HG02588 (cell line): ENCODE data around the gene LRFN4.

Experiments
- ATAC-seq: cut with Tn5 transposase; IDR thresholded peaks from one replicate; pipeline ENCODE4 v1.9.1; 2021; ENCODE audit warnings: mild to moderate bottlenecking, moderate library complexity; ENCODE audit not compliant: unreplicated experiment

Gene LRFN4

DNA sequence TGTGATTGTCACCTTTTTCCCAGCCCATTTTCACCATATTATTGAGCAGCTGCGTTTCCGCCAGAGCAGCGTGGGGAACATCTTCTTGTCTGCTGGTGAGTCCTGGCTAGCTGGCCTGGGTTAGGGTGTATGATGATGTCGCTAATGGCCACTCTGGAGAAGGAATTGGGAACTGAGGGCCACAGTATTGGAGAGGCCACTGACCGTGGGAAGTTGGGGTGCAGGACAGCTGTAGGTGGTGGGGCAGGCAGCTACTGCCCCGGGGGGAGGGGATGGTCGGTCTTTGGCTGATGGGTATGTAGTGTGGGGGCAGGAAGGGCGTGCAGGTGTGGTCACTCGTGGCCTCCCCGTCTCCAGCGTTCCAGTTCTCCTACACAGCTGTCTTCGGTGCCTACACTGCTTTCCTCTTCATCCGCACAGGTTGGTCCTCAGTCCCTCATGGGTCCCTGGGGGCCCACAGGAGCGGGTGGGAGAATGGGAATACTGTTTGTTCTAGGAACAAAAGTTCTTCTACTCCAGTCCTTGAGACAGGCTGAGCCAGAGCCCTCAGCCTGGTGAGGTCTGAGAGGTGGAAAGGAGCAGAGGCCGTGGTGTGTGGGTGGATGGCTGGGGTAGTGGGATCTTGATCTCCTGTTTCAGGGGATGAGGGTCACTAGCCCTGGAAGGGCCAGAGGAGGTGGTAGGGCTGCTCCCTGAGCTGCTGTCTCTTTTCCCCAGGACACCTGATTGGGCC, 11.6 kb upstream of the LRFN4 start:
- ATAC-seq, result no peak

DNA sequence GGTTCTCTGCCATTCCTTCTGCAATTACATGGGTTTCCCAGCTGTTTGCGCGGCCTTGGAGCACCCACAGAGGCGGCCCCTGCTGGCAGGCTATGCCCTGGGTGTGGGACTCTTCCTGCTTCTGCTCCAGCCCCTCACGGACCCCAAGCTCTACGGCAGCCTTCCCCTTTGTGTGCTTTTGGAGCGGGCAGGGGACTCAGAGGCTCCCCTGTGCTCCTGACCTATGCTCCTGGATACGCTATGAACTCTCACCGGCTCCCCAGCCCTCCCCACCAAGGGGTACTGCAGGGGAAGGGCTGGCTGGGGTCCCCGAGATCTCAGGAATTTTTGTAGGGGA, 11.0 kb upstream of the LRFN4 start:
- no peak for ATAC-seq

DNA sequence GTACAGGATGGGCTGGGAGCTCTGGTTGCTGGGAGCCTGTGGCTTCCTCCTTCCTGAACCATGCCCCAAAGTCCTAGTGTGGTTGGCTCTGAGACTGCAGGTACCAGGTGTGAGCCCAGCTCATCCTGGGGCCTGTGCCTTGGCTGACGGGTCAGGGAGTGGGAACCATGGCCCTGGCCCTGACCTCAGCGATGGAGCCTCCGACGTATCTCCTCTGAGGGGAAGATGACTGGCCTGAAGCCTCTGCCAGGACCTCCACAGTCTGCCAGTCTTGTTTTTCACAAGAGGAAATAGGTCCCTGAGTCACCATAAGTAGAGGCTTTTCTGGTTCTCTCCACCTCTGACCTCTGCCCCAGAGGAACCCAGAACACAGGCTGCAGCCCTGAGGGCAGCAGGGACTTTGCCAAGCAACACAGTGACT, 10.2 kb upstream of the LRFN4 start:
- no peak for ATAC-seq

DNA sequence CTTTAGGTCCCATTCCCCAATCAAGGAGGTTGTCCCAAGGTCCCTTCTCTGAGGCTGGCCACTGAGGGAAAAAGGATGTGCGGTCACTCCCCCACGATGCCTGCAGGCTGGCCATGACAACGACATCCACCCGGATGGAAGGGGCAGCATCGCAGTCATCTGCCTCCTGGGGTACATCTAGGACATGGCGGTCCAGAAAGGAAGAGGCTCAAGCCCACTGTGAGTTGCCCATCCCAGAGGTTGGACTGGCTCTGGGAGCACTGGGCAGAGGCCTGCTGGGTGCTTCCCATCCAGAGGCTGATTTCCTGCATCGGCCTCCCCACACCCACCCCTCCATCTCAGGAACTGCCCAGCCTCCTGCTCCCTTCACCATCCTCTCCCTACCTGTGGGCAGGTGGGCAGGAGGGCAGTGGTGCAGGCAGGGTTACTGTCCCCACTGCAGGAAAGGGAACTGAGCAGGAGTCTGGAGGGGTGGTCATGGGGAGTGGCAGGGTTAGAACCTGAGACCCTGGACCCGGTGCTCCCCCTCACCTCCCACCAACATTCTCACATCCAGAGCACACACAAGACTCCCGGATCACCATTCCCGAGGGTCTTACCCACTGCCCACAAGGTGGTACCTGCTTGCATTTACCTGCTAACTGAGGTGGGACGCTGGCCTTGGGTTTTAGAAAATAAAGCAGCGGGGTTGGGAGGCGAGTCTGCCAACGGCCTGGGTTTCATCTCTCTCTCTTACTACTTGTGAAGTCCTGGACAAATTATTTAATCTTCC, 9.2 kb upstream of the LRFN4 start:
- ATAC-seq, result no peak

DNA sequence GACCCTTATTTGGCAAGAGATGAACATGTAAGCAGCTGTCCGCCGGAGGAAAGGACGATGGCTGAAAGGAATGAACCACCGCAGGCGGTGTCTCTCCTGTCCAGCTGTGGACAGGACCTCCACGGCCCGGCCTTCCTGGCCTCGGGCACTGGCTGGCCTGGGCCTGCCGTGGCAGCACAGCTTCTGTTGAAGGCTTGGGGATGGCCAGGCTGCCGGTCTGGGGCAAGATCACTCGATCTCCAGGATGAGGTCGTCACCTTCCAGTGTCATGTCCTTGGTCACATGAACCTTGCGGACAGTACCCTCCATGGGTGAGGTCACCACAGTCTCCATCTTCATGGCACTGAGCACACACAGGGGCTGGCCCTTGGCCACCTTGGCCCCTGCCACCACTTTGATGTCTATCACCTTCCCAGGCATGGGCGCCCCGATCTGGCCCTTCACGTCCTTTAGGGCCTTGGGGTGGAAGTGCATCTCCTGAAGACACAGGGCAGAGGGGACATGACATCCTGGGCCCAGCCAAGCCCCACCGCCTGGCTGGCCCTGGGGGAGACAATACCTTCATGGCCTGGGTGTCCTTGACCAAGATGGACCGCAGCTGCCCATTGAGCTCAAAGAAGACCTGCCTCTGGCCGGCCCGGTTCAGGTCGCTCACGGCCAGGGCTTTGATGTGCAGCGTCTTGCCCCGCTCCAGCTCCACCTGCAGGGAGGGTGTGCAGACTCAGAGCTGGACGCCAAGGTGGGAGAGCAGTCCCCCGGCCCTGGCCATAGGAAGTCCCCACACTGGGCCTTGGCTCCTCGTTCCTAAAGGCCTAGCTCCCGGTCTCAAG, 8.0 kb upstream of the LRFN4 start:
- ATAC-seq, result no peak

DNA sequence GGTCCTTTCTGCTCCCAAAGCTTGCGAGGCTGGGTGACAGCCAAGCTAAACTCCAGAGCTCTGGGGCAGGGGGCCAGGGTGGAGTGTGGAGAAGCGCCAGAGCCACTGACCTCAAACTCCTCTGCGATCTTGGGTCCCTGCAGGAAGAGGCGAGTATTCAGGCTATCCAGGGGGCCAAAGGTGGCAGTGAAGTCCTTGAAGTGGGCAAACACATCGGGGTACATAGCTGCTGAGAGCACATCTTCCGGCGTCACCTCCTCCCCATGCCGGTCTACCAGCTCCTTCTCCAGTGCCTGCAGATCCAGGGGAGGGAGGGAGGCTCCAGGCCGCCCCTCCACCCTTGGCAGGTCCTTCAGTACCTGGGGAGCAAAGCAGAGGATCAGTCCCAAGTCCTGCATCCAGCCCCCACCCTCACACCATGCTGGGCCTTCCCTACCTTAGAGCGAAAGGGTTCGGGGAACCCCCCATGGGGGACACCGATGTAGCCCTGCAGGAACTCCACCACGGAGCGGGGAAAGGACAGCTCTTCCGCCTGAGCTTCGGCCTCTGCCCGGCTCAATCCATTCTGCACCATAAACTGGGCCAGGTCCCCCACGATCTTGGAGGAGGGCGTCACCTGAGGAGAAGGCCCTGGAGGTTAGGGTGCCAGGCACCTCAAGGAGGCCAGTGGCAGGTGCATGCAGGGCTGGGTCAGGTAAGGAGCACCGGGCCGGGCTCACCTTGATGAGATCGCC, 7.2 kb upstream of the LRFN4 start:
- no peak for ATAC-seq

GRCh38 chr11:66850235-66850587, 6.7 kb upstream of the LRFN4 start:
- ATAC-seq, result no peak

- ATAC-seq, result no peak
Observed at GRCh38 chr11:66850588-66851238, 6.2 kb upstream of the LRFN4 start.

DNA sequence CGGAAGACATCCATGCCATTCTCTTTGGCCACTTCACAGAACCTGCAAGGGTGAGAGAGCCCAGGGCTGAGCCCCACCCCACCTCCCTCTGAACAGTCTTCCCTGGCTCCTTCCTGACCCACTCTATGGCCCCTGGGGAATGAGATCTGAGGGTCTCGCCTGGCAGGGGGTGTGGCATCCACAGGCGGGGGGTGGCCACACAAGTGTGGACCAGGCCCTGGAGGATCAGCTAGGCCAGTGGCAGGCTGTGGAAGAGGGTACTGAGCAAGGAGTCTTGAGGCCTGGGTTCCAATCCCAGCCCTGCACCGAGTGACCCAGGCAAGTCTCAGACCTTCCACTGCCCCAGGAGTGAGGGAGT, 5.6 kb upstream of the LRFN4 start:
- ATAC-seq, result no peak

DNA sequence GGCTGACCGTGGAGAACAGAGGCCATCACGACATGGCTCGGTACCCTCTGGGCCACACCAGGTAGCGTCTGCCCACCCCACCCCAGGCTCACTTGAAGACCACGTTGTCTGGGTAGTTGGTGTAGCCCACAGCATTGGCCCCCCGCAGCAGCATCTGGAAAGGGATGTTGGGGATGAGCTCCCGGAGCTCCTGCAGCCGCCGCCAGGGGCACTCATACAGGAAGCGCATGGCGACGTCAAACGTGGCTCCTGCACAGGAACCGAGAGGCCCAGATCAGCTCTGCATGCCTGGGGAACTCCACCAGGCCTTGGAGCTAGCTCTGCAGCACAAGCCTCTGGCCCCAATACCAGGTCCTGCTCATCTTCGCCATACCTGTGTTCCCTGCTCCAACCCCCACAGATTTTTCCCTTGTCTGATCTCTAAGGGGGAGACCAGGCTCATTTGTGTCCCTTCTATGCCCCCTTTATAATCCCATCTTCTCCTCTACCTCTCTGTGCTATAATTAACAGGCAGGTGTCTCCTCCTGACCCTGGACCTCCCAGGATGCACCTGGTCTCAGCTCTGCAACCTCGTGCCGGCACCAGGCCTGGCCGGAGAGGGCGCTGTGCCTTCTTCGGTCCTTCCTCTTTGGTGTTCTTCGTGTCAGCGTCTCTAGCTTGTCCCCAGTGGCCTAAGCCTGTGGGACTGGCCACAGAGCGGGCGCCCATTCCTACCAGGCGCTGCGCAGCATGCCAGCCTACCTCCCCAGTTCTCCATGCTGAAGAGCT, 5.0 kb upstream of the LRFN4 start:
- no peak for ATAC-seq

GRCh38 chr11:66852466-66853241, 4.2 kb upstream of the LRFN4 start:
- no peak for ATAC-seq

- ATAC-seq, result no peak
Observed at GRCh38 chr11:66853242-66854229, 3.3 kb upstream of the LRFN4 start.

DNA sequence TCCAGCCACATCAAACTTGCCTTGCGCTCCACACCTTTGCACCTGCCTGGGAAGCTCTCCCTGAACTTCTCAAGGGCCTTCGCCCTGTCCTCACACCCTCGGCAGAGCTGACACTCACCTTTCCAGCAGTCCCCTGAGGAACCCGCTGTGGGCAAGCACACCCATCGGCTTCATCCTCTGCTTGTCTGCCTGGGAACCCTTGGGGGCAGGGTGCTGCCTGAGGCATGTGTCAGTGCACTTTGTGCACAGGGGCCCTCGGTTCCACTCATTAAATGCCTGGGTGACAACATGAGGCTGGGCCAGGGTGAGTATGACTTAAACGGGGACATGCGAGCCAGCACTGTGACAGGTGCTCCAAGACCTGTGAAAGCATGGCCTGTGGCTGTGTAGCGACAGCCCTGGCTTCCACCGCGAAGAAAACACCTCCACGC, 2.6 kb upstream of the LRFN4 start:
- no peak for ATAC-seq

DNA sequence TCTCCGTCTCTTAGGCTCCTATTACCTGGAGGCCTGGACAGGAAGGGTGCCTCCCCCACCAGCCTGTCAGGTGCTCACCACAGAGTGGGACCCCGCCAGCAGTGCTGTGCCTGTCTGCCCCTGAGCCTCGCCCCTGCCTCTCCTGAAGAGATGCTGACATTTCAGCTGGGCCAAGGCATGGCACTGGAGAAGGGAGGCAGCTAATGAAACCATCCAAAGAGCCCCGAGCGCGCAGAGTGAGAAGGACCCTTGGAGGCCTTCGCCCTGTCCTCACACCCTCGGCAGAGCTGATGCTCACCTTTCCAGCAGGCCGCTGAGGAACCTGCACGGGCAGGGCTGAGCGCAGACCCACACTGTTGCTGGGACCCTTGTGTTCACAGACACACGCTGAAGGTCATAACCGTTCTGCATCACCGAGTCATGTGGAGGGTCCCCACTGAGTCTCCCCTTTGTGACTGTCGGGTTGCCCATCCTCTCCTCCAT, 2.1 kb upstream of the LRFN4 start:
- no peak for ATAC-seq

GRCh38 chr11:66855574-66856495, 1.0 kb upstream of the LRFN4 start:
- peak; percentile 67 for ATAC-seq

- ATAC-seq, result peak; percentile 16
Observed at GRCh38 chr11:66857234-66857926, 516 bp downstream of the LRFN4 start.
